Peyer's patch (tissue), 4 donors: Measurements from ENCODE around the gene SHD.

Experiments
- POLR2A ChIP-seq, 2 donors: fragments of 450-650 bp; IDR thresholded peaks; one replicate each; pipeline ENCODE4 v1.5.1; 2017; ENCODE audit warnings: antibody characterized with exemption in 2 of 2, mild to moderate bottlenecking in 2 of 2, moderate library complexity in 2 of 2
- TF ChIP-seq, protein P1 (sequence below), 6 experiments: fragments of 450-650 bp in 4 of 6; fragments of 200-600 bp in 2 of 6; sonication (generic) in 1 of 6; IDR thresholded peaks; one replicate each; pipeline ENCODE4 v1.5.1; 2017 to 2019; ENCODE audit warnings: antibody characterized with exemption in 6 of 6, mild to moderate bottlenecking in 3 of 6, moderate library complexity in 1 of 6

DNA sequence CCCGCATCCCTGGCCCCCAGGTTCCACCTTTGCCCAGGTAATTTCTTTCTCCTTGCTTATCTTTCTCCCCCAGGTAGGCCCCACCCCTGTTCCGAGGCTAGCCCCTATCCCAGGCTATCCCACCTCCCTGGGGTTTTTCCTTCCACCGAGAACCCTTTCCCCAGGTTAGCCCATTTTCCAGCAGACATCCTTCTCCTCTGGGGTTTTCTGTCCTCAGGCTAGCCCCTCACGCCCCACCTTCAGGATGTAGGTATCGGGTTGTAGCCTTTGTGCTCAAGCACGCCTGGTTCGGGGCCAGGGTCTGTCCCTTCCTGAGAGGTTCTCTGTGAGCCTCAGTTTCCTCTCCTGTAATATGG is 26.2 kb downstream of the SHD start:
- TF ChIP-seq, protein P1, sequence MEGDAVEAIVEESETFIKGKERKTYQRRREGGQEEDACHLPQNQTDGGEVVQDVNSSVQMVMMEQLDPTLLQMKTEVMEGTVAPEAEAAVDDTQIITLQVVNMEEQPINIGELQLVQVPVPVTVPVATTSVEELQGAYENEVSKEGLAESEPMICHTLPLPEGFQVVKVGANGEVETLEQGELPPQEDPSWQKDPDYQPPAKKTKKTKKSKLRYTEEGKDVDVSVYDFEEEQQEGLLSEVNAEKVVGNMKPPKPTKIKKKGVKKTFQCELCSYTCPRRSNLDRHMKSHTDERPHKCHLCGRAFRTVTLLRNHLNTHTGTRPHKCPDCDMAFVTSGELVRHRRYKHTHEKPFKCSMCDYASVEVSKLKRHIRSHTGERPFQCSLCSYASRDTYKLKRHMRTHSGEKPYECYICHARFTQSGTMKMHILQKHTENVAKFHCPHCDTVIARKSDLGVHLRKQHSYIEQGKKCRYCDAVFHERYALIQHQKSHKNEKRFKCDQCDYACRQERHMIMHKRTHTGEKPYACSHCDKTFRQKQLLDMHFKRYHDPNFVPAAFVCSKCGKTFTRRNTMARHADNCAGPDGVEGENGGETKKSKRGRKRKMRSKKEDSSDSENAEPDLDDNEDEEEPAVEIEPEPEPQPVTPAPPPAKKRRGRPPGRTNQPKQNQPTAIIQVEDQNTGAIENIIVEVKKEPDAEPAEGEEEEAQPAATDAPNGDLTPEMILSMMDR (IDR thresholded peaks at IDR 0.05), result no peak
- TF ChIP-seq POLR2A (IDR thresholded peaks at IDR 0.05), result no peak
